ENCODE results near the gene TRMT10A. TPM values are rescaled to one million over a fixed set of nuclear protein-coding genes. Genes with fewer than 3 reads are reported as not detected.
"Not testable (repeated sequence)": the region's sequence is repeated elsewhere in the genome, so short reads cannot be mapped to it uniquely, and the experiment has no call there.

TRMT10A gene
- total RNA-seq, 1 donor from 2014 or later: 5.6 TPM

DNA sequence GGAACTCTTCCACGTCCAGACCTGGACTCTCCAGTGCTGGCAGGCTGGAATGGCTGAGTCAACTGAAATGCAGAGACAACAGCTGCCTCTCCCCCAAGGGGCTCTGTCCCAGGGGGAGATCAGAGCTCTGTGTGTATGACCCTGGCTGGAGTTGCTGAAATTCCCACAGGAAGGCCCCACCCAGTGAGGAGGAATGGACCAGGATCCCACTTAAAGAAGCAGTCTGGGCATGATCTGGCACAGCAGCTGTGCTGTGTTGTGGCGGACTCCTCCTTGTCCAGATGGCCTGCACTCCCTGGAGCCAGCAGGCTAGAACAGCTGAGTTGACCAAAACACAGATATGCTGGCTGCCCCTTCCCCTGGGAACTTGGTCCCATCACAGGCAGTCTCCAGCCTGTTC, 27.6 kb downstream of the TRMT10A start:
- TF ChIP-seq, protein P1, sequence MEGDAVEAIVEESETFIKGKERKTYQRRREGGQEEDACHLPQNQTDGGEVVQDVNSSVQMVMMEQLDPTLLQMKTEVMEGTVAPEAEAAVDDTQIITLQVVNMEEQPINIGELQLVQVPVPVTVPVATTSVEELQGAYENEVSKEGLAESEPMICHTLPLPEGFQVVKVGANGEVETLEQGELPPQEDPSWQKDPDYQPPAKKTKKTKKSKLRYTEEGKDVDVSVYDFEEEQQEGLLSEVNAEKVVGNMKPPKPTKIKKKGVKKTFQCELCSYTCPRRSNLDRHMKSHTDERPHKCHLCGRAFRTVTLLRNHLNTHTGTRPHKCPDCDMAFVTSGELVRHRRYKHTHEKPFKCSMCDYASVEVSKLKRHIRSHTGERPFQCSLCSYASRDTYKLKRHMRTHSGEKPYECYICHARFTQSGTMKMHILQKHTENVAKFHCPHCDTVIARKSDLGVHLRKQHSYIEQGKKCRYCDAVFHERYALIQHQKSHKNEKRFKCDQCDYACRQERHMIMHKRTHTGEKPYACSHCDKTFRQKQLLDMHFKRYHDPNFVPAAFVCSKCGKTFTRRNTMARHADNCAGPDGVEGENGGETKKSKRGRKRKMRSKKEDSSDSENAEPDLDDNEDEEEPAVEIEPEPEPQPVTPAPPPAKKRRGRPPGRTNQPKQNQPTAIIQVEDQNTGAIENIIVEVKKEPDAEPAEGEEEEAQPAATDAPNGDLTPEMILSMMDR (IDR thresholded peaks at IDR 0.05; ENCODE audit: unreplicated experiment): no peak
- H3K4me3 Mint-ChIP-seq (ENCODE audit: unreplicated experiment): no peak overlapping the region
- no peaks in the 10 kb centered on the region for H3K27me3 Mint-ChIP-seq (ENCODE audit: unreplicated experiment)
- peaks cover 2% of the 10 kb centered on the region for H3K4me1 Mint-ChIP-seq (ENCODE audit: unreplicated experiment)
- no peak overlapping the region for H3K27ac Mint-ChIP-seq (ENCODE audit: unreplicated experiment)
- no peaks in the 10 kb centered on the region for H3K36me3 Mint-ChIP-seq (ENCODE audit: low read depth, unreplicated experiment)
- no peaks in the 10 kb centered on the region for H3K9me3 Mint-ChIP-seq (ENCODE audit: unreplicated experiment)
- no peak for DNase-seq (ENCODE audit: low spot score)

DNA sequence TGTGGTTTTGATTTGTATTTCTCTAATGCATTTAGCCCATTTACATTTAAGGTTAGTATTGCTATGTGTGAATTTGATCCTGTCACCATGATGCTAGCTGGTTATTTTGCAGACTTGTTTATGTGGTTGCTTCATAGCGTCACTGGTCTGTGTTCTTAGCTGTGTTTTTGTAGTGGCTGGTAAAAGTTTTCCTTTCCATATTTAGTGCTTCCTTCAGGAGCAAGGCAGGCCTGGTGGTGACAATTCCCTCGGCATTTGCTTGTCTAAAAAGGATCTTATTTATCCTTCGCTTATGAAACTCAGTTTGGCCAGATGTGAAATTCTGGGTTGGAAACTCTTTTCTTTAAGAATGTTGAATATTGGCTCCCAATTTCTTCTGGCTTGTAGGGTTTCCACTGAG, 29.1 kb downstream of the TRMT10A start:
- H3K9me3 Mint-ChIP-seq (ENCODE audit: unreplicated experiment); DNase-seq (ENCODE audit: low spot score); H3K27ac Mint-ChIP-seq (ENCODE audit: unreplicated experiment); H3K27me3 Mint-ChIP-seq (ENCODE audit: unreplicated experiment); H3K36me3 Mint-ChIP-seq (ENCODE audit: low read depth, unreplicated experiment); H3K4me3 Mint-ChIP-seq (ENCODE audit: unreplicated experiment); H3K4me1 Mint-ChIP-seq (ENCODE audit: unreplicated experiment): not testable (repeated sequence)

DNA sequence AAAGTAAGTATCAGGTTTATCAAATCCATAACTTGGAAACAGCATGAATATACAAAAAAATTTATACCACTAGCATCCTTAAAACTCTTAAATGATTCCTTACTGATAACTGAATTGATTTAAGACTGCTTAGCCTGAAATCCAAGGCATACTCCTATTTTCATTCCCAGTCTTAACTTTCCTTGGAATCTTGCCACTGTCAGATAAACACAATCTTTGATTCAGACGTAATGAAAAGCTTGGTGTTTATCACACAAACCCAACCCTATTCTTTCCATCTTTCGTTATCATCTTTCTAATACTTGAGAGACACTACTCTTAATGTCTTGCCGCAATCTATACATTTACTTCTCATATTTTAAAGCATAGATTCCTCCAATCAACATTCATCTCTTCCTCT, 33.9 kb downstream of the TRMT10A start:
- no peaks in the 10 kb centered on the region for H3K27me3 Mint-ChIP-seq (ENCODE audit: unreplicated experiment)
- peaks cover 2% of the 10 kb centered on the region for H3K4me1 Mint-ChIP-seq (ENCODE audit: unreplicated experiment)
- H3K4me3 Mint-ChIP-seq (ENCODE audit: unreplicated experiment): no peak overlapping the region
- TF ChIP-seq, protein P1 (IDR thresholded peaks at IDR 0.05; ENCODE audit: unreplicated experiment): no peak
- H3K9me3 Mint-ChIP-seq (ENCODE audit: unreplicated experiment): no peaks in the 10 kb centered on the region
- H3K27ac Mint-ChIP-seq (ENCODE audit: unreplicated experiment): no peak overlapping the region
- DNase-seq (ENCODE audit: low spot score): no peak
- no peaks in the 10 kb centered on the region for H3K36me3 Mint-ChIP-seq (ENCODE audit: low read depth, unreplicated experiment)

DNA sequence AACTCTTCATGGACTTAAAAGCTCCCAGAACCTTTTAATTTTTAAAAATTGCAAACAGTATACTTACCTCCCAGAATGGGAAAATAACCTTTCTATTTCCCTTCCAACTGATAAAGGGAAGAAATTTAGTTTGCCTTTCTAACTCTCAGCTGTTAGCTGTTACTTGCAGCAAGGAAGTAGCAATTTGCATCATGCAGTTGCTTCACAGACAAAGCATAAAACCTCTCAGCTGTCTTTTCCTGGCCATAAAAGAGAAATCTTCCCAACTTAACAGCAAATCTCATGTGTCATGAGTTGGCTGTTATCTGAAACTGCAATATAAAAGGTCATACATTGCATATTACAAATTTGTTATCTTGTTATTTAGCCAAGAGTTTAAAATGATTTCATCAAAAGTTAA, 34.6 kb downstream of the TRMT10A start:
- Mint-ChIP-seq H3K27ac (ENCODE audit: unreplicated experiment) (no peak overlapping the region), H3K4me3 (ENCODE audit: unreplicated experiment) (no peak overlapping the region), H3K4me1 (ENCODE audit: unreplicated experiment) (peaks cover 2% of the 10 kb centered on the region), H3K27me3 (ENCODE audit: unreplicated experiment) (no peaks in the 10 kb centered on the region), H3K36me3 (ENCODE audit: low read depth, unreplicated experiment) (no peaks in the 10 kb centered on the region), H3K9me3 (ENCODE audit: unreplicated experiment) (no peaks in the 10 kb centered on the region)
- TF ChIP-seq, protein P1 (IDR thresholded peaks at IDR 0.05; ENCODE audit: unreplicated experiment): no peak
- no peak for DNase-seq (ENCODE audit: low spot score)

DNA sequence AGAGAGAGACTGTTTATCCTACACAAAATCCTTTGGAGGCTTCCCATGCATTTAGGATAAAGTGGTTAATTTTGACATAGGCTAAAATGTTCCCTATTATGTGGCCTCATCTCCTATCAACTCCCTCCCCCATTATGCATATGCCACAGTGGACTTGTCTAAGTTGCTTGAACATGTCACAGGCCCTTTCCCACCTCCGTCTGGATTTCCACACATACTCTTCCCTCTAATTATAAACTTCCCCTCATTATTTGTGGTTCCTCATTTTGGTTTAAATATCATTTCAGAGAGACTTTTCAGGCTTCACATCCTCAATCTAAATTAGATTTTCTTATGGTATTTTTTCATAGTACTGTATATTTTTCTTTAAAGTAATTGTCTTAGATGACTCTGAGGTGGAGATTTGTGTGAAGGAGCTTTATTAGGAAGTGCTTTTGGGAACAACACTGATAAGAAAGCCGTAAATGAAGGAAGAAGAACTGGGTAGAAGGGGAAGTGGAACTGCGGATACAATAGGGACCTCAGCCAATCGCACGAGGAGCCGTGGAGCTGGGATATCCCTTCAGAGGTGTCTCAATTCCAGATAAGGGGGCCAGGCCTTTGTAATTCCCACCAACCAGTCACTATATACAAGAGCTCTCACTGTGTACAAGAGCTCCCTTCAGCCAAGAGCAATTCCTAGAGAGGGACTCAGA, 45.1 kb downstream of the TRMT10A start:
- H3K9me3 Mint-ChIP-seq (ENCODE audit: unreplicated experiment): no peaks in the 10 kb centered on the region
- no peak overlapping the region for H3K27ac Mint-ChIP-seq (ENCODE audit: unreplicated experiment)
- H3K4me1 Mint-ChIP-seq (ENCODE audit: unreplicated experiment): no peaks in the 10 kb centered on the region
- H3K4me3 Mint-ChIP-seq (ENCODE audit: unreplicated experiment): no peak overlapping the region
- TF ChIP-seq, protein P1 (IDR thresholded peaks at IDR 0.05; ENCODE audit: unreplicated experiment): no peak
- H3K27me3 Mint-ChIP-seq (ENCODE audit: unreplicated experiment): no peaks in the 10 kb centered on the region
- no peak for DNase-seq (ENCODE audit: low spot score)
- H3K36me3 Mint-ChIP-seq (ENCODE audit: low read depth, unreplicated experiment): no peaks in the 10 kb centered on the region
